IPS-NIHi7 (cell line): ENCODE measurements around the gene CELF2.

Experiments used
- DNase-seq: peaks from one replicate; pipeline ENCODE4 v3.0.0; 2012; ENCODE audit warnings: mixed read lengths; ENCODE audit errors: extremely low spot score

Gene CELF2

DNA sequence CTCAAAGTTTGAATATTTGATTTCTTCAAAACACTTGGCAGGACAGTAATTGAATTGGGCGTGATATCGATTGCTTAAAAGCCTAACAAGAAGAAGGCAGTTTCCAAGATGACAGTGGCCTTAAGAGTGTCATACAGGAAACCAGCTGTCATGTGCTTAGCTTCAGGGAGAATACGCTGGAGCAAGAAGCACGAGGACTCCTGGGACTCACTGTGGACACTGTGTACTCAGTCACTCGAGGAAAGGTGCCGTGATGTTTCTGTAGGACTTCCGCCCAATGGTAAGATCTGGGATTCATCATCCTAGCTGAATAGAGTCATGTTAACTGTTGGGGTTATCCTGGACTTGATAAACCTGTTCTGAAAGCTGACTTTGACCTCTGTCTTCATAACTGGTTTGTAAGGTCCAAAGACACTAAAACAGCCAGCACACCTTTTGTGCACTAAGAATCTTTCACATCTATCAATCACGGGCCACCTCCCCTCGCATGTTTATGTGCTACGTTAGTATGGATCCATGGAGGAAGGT is 113.5 kb downstream of the CELF2 start:
- no peak for DNase-seq

GRCh38 chr10:11134411-11134810 is 116.7 kb downstream of the CELF2 start:
- DNase-seq, result no peak

GRCh38 chr10:11135709-11136108 is 118.0 kb downstream of the CELF2 start:
- DNase-seq, result no peak

DNA sequence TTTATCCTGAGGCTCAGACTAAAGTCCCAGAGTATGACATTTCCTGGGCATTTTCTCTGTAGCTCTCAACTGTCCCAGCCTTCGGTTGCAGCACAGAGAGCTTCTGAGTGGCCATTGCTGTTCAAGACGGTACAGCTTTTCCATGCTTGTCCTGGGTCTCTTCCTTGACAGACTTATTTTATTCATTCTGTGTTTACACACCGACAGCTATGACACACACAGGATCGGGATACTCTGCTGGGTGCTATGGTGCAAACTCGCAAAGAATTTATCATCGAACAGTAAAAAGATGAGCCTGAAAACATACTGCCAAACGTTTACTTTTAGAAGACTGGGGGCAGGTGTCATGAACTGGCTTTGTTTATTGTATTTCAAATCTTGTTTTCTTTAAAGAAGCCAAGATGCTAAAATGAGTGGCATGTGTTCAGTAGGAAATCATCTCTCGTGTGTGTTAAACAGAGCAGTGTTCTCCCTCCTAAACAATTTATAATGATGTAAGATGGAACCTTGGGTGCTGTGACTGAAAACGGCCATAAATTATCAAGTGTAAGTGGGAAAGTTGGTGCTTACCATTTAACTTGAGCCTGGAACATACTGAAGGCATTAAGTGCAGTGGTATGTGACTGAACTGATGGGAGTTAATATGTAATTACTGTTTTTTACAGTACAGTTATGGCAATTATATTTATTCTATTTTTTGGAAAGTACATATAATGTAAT is 120.8 kb downstream of the CELF2 start:
- no peak for DNase-seq

DNA sequence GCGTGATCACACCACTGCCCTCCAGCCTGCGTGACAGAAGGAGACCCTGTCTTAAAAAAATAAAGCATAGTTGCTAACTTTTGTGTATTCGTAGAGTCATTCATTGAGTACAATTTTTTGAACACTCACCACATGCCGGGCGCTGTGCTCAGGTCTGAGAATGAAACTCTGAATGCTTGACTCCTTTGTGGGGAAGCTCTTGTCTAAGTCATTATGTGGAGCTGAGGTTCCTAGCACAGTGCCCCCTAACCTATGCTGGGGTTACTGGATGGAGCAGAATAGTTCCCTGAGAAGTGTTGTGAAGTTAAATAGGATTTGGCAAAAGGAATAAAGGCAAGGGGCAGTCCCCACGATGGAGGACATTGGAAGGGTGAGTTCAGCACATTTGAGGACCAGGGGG is 123.3 kb downstream of the CELF2 start:
- peak; percentile 13 for DNase-seq

DNA sequence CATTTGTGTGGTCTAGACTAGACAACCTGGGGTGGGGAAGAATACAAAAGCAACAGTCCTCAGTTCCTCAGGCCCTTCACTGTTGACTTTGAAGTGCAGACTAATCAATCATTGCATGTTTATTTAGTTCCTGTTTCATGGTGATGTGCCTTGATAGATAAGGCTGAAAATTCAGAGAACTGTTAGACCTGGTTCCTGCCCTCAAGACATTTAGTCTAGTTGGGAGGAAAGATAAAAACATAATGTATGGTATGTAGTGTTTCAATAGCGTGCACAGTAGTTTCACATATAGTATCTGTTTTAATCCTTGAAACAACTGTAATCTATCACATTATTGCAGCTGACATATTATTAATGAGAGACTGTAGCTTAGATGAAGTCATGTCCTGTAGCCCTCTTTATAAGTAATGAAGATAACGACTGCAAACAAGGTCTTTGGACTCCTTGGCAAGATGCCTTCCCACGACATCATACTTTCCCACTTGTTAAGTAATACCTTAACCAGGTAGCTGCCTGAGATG is 124.0 kb downstream of the CELF2 start:
- no peak for DNase-seq

GRCh38 chr10:11142777-11143176 is 125.1 kb downstream of the CELF2 start:
- DNase-seq, result no peak

- no peak for DNase-seq
These were observed 125.6 kb downstream of the CELF2 start for GRCh38 chr10:11143242-11143641.

GRCh38 chr10:11144626-11145494 is 127.2 kb downstream of the CELF2 start:
- DNase-seq, result peak; percentile 12

- DNase-seq, result no peak
These were observed 127.8 kb downstream of the CELF2 start for GRCh38 chr10:11145495-11145855.

- no peak for DNase-seq
These were observed 128.9 kb downstream of the CELF2 start for GRCh38 chr10:11146402-11147171.

DNA sequence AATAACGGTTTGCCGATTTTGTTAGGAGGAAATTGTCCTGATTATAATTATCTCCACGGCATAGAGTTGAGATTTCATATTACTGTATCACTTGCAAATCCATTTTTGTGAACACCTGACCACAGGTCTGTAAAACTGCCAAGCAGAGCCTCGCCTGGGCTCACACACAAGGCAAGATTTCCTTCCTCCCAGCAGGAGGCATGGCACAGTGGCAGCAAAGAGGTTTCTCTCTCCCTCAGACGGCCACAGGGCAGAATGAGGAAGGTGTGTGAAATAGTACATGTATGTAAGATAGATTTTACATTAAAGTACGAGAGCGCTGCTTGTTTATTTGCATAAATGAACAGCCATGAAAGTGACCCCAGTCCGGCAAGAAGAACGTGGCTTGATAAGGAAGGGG is 130.1 kb downstream of the CELF2 start:
- no peak for DNase-seq

DNA sequence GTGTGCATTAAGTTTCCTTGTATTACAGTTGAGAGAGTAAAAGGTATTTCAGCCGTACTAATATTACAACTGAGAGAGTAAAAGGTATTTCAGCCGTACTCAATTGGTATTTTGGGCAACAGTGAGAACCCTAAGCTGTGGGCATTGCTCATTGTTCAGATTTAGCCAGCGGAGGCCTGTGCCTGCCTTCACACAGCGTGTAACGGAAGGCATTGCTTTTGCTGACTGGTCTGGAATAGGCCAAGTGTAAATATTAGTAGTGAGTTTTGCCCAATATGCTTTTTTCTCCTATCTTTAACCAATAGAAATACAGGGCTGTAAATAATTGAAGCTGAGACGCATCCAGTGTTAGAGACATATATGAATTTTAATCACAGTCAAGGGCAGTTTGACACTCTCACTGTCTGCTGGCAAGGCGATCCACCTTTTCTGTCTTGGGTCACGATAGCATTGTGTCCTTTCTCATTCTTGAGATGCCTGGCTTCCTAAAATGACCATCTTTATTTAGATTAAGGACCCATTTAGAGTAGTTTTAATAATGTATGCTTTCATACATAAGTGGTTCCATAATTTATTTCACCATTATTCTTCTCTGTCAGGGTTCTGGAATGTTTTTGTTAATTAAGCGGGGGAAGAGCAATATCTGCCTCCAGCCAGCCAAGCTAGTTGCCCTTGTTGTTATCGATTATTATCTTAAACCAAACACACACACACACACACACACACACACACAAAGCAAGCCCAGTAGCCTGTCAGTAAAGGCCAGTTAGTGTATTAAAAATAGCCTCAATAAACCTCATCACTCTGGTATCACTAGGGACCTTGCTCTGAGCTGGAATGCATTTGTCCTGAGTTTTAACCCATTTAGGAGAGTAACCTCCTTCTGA is 130.7 kb downstream of the CELF2 start:
- DNase-seq, result no peak

- no peak for DNase-seq
These were observed 132.1 kb downstream of the CELF2 start for GRCh38 chr10:11149807-11150141.

- DNase-seq, result no peak
These were observed 132.6 kb downstream of the CELF2 start for GRCh38 chr10:11150231-11150731.

DNA sequence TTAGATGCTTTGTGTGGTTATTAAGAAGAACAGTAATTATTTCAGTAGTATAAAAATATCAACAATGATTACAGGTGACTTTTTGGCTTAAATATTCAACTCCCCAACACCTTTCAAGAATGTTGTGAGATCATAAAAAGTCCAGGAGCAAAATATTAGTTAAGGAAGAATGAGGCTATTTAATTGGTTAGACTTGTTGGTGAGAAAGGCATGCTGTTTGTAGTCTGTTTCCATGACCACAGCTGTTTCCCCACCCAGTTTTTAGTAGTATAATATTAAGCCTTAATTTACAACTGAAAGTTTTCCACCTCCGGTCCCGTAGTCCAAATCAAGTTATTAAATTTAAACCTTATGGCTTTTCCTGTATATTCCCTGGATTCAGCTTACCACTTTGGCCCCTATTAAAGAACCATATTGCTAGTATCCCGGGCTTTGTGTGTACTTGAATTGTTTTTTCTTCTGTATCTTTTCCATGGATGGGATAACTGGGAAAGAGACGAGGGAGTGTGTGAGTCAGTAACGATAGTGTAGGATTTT is 133.3 kb downstream of the CELF2 start:
- DNase-seq, result no peak

GRCh38 chr10:11152801-11153200 is 135.1 kb downstream of the CELF2 start:
- DNase-seq, result no peak

DNA sequence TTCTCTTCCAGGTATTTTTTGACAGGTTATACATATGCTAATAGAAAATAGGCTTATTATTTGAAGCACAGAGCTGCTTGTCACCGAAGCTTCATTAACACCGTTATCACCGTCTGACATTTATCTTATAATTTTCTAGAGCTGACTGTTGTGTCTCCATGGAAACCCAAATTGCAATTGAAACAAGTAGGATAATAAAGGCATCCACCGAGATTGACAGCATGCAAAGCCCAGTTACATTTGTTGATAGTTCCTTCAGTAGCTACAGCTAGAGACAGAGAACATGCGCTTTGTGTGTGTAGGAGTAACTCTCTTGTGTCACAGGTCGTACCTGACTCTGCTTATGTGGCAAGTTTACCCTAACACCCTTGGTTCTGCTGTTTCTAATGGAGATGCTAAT is 135.6 kb downstream of the CELF2 start:
- no peak for DNase-seq

DNA sequence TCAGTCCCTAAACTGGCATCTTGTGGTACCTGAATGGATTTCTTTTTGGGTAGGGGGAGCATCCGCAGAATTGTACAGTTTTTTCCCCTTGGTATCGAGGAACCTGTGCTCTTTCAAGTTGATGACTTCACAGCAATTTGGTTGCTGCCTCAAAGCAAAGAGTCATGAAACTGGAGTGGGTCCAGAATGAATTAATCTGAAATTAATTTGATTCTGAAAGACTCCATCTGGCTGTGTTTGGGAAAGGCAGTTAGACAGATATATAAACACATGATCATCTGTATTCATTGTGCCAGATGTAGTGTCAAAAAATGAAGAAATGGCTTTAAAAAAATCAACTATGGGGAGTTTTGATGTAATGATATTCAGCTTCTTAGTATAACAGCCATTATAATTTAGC is 136.1 kb downstream of the CELF2 start:
- no peak for DNase-seq

- no peak for DNase-seq
These were observed 136.7 kb downstream of the CELF2 start for GRCh38 chr10:11154333-11154732.
